Esophagus squamous epithelium (tissue), 4 donors: ENCODE data around the gene GAP43.

Experiments used
- POLR2A ChIP-seq, 4 donors: fragments of 450-650 bp; IDR thresholded peaks; one replicate each; pipeline ENCODE4 v1.6.1; 2017; ENCODE audit warnings: antibody characterized with exemption in 4 of 4, mild to moderate bottlenecking in 4 of 4, moderate library complexity in 3 of 4
- TF ChIP-seq, protein P1 (sequence below), 6 experiments: fragments of 450-650 bp in 4 of 6; fragments of 200-600 bp in 2 of 6; sonication (generic) in 2 of 6; IDR thresholded peaks; one replicate each; pipeline ENCODE4 v1.5.1; 2016 to 2019; ENCODE audit warnings: antibody characterized with exemption in 6 of 6, mild to moderate bottlenecking in 4 of 6, moderate library complexity in 4 of 6

DNA sequence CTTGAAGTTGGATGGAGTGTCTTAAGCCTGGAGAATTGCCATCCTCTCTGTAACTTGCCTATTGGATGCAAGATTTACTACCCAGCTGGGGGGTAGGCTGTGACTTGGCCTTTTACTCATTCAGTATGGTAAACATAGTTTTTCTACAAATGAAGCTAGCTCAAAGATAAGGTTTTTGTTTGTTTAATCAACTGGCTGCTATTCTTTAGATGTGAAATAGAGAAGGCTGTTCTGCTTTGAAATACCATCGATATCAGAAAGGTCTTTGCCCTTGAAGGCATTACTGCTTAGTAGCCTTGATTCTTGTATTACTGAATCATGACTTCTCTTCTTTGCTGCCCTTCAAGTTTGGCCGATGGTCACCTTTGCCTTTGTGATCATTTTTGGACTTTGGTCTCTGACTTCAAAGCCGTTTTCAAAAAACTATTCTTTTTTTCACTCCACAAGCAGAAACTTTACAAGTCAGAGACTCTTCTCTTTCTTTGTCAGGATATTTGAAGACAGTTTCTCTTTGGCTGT, 83.1 kb downstream of the GAP43 start:
- TF ChIP-seq, protein P1, sequence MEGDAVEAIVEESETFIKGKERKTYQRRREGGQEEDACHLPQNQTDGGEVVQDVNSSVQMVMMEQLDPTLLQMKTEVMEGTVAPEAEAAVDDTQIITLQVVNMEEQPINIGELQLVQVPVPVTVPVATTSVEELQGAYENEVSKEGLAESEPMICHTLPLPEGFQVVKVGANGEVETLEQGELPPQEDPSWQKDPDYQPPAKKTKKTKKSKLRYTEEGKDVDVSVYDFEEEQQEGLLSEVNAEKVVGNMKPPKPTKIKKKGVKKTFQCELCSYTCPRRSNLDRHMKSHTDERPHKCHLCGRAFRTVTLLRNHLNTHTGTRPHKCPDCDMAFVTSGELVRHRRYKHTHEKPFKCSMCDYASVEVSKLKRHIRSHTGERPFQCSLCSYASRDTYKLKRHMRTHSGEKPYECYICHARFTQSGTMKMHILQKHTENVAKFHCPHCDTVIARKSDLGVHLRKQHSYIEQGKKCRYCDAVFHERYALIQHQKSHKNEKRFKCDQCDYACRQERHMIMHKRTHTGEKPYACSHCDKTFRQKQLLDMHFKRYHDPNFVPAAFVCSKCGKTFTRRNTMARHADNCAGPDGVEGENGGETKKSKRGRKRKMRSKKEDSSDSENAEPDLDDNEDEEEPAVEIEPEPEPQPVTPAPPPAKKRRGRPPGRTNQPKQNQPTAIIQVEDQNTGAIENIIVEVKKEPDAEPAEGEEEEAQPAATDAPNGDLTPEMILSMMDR (IDR thresholded peaks at IDR 0.05): no peak
- TF ChIP-seq POLR2A (IDR thresholded peaks at IDR 0.05): no peak
